Astrocyte (in vitro differentiated cells and primary cell): ENCODE measurements around the gene CRNKL1. TPM values are rescaled to one million over a fixed set of nuclear protein-coding genes. Genes with fewer than 3 reads are reported as not detected.
A peak's percentile ranks its signal among the peaks of the same experiment; 100 is the strongest.

Source experiments
- DNase-seq: peaks from one replicate; pipeline ENCODE4 v3.0.0-alpha.2; 2010; ENCODE audit warnings: low read depth
- FAIRE-seq: peaks from 2 replicates; lab custom pipeline; 2011; peaks lifted over from hg19 to GRCh38; lab: Jason Lieb, UNC
- H2AFZ ChIP-seq: 2 replicates; pipeline ENCODE4 v1.6.0; 2012; ENCODE audit warnings: low read depth, low read length, inconsistent platforms
- H3K27ac ChIP-seq: 2 replicates; pipeline ENCODE4 v1.5.1; 2011; ENCODE audit warnings: low read depth, low read length, inconsistent platforms
- H3K27me3 ChIP-seq: 2 replicates; pipeline ENCODE4 v1.6.0; 2011; ENCODE audit warnings: low read length, inconsistent platforms; ENCODE audit not compliant: insufficient read depth
- H3K36me3 ChIP-seq: 2 replicates; pipeline ENCODE4 v1.5.1; 2011; ENCODE audit warnings: low read length, inconsistent platforms; ENCODE audit not compliant: insufficient read depth
- H3K4me1 ChIP-seq: 2 replicates; pipeline ENCODE4 v1.5.1; 2011; ENCODE audit warnings: low read length, inconsistent platforms; ENCODE audit not compliant: insufficient read depth
- H3K4me2 ChIP-seq: 2 replicates; pipeline ENCODE4 v1.6.0; 2012; ENCODE audit warnings: low read length, inconsistent platforms
- H3K4me3 ChIP-seq: 2 replicates; pipeline ENCODE4 v1.5.1; 2011; ENCODE audit warnings: low read depth, mild to moderate bottlenecking, low read length, inconsistent platforms; ENCODE audit not compliant: insufficient read depth
- H3K79me2 ChIP-seq: 2 replicates; pipeline ENCODE4 v1.6.0; 2012; ENCODE audit warnings: mild to moderate bottlenecking, low read length, inconsistent platforms; ENCODE audit not compliant: insufficient read depth
- H3K9ac ChIP-seq: 2 replicates; pipeline ENCODE4 v1.6.0; 2012; ENCODE audit warnings: mild to moderate bottlenecking, low read length, inconsistent platforms
- H3K9me3 ChIP-seq: 2 replicates; pipeline ENCODE4 v1.5.1; 2012; ENCODE audit warnings: low read depth, mild to moderate bottlenecking, low read length, inconsistent platforms; ENCODE audit not compliant: insufficient read depth
- H4K20me1 ChIP-seq: 2 replicates; pipeline ENCODE4 v1.6.0; 2012; ENCODE audit warnings: low read length, inconsistent platforms; ENCODE audit not compliant: insufficient read depth
- H3K27ac Mint-ChIP-seq: one replicate; pipeline ENCODE4 v1.8.0; 2021; ENCODE audit warnings: mild to moderate bottlenecking, mixed read lengths; ENCODE audit not compliant: unreplicated experiment
- H3K27me3 Mint-ChIP-seq: one replicate; pipeline ENCODE4 v1.8.0; 2021; ENCODE audit warnings: low read depth, mixed read lengths; ENCODE audit not compliant: unreplicated experiment
- H3K36me3 Mint-ChIP-seq: one replicate; pipeline ENCODE4 v1.8.0; 2021; ENCODE audit warnings: low read depth, mixed read lengths; ENCODE audit not compliant: unreplicated experiment
- H3K4me1 Mint-ChIP-seq: one replicate; pipeline ENCODE4 v1.8.0; 2021; ENCODE audit warnings: low read depth, mixed read lengths; ENCODE audit not compliant: unreplicated experiment
- H3K4me3 Mint-ChIP-seq: one replicate; pipeline ENCODE4 v1.8.0; 2021; ENCODE audit warnings: mild to moderate bottlenecking, moderate library complexity, mixed read lengths; ENCODE audit not compliant: unreplicated experiment
- H3K9me3 Mint-ChIP-seq: one replicate; pipeline ENCODE4 v1.8.0; 2021; ENCODE audit warnings: mild to moderate bottlenecking, mixed read lengths; ENCODE audit not compliant: unreplicated experiment
- CTCF ChIP-seq: IDR thresholded peaks from 2 replicates; pipeline ENCODE4 v1.5.1; 2011; ENCODE audit warnings: low read depth, mild to moderate bottlenecking, inconsistent platforms, low read length, moderate library complexity; ENCODE audit not compliant: insufficient read depth
- EZH2 ChIP-seq: IDR thresholded peaks from 2 replicates; pipeline ENCODE4 v1.6.1; 2012; ENCODE audit warnings: mild to moderate bottlenecking, low read length, inconsistent platforms; ENCODE audit not compliant: insufficient read depth
- total RNA-seq: library from RNA; stranded (reverse); gene quantifications from 2 replicates; pipeline ENCODE4 v1.2.1, GENCODE V29; 2021

Gene CRNKL1
- total RNA-seq, 1 donor from 2014 or later = 20.2 TPM

GRCh38 chr20:20024942-20025341, 27.3 kb downstream of the CRNKL1 start:
- Histone ChIP-seq H3K9me3 (no peaks in the 10 kb centered on the region), H3K4me2 (peak overlapping the region; percentile 35), H3K9ac (peak overlapping the region; percentile 8), H3K4me1 (peaks cover 6% of the 10 kb centered on the region), H3K79me2 (peaks cover 92% of the 10 kb centered on the region), H2AFZ (no peak overlapping the region), H3K4me3 (no peak overlapping the region), H4K20me1 (peaks cover 59% of the 10 kb centered on the region), H3K27me3 (no peaks in the 10 kb centered on the region), H3K36me3 (peaks cover 16% of the 10 kb centered on the region), H3K27ac (peak overlapping the region; percentile 13)
- no peak for TF ChIP-seq CTCF
- TF ChIP-seq EZH2 = no peak
- peak; percentile 52 for FAIRE-seq
- Mint-ChIP-seq H3K4me1 (peaks cover 32% of the 10 kb centered on the region), H3K27ac (peak overlapping the region; percentile 91), H3K36me3 (peaks cover 10% of the 10 kb centered on the region), H3K27me3 (no peaks in the 10 kb centered on the region), H3K9me3 (no peaks in the 10 kb centered on the region), H3K4me3 (no peak overlapping the region)
- DNase-seq = peak; percentile 63

DNA sequence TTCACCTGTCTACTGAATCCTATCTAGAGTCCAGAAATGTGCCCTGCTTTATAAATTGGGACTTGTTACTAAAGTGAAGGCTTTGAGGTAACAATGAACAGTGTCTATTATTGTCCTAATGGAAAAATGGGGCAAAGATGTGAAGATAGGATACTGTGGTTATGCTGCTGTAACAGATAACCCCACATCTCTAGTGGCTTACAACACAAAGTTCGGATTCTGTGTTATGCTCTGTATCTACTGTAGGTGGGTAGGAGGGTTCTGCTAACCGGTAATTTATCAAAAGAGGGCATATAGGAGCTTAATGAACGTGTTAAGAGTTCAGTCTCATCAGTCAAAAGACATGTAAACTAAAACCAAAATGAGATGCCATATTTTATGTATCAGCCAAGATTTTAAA, 28.9 kb downstream of the CRNKL1 start:
- H3K27me3 Mint-ChIP-seq = no peaks in the 10 kb centered on the region
- Histone ChIP-seq H4K20me1 (peaks cover 74% of the 10 kb centered on the region), H3K36me3 (peaks cover 18% of the 10 kb centered on the region), H3K9me3 (no peaks in the 10 kb centered on the region), H2AFZ (no peak overlapping the region), H3K9ac (no peak overlapping the region), H3K4me1 (peaks cover 7% of the 10 kb centered on the region), H3K4me2 (no peak overlapping the region), H3K4me3 (no peak overlapping the region), H3K27ac (no peak overlapping the region), H3K27me3 (no peaks in the 10 kb centered on the region), H3K79me2 (peaks cover 99% of the 10 kb centered on the region)
- peaks cover 41% of the 10 kb centered on the region for H3K4me1 Mint-ChIP-seq
- no peaks in the 10 kb centered on the region for H3K9me3 Mint-ChIP-seq
- FAIRE-seq (no peak), DNase-seq (no peak)
- no peak overlapping the region for H3K4me3 Mint-ChIP-seq
- H3K27ac Mint-ChIP-seq = no peak overlapping the region
- TF ChIP-seq EZH2 = no peak
- H3K36me3 Mint-ChIP-seq = peaks cover 12% of the 10 kb centered on the region

- Mint-ChIP-seq H3K9me3 (no peaks in the 10 kb centered on the region), H3K27me3 (no peaks in the 10 kb centered on the region), H3K27ac (no peak overlapping the region), H3K4me1 (peaks cover 44% of the 10 kb centered on the region), H3K4me3 (no peak overlapping the region), H3K36me3 (peaks cover 12% of the 10 kb centered on the region)
- Histone ChIP-seq H3K36me3 (peaks cover 15% of the 10 kb centered on the region), H3K27me3 (no peaks in the 10 kb centered on the region), H3K4me2 (no peak overlapping the region), H3K4me1 (peaks cover 13% of the 10 kb centered on the region), H2AFZ (no peak overlapping the region), H3K9me3 (no peaks in the 10 kb centered on the region), H3K27ac (no peak overlapping the region), H3K4me3 (no peak overlapping the region), H3K9ac (no peak overlapping the region), H3K79me2 (peaks cover 99% of the 10 kb centered on the region), H4K20me1 (peaks cover 81% of the 10 kb centered on the region)
- TF ChIP-seq CTCF (no peak), EZH2 (no peak)
- FAIRE-seq (no peak), DNase-seq (no peak)
These were observed 29.8 kb downstream of the CRNKL1 start for GRCh38 chr20:20022498-20022897.
